ENCODE data around the gene TBC1D1. TPM values are rescaled to one million over a fixed set of nuclear protein-coding genes. Genes with fewer than 3 reads are reported as not detected.

The TBC1D1 gene
- total RNA-seq, 1 donor, result 66.6 TPM

DNA sequence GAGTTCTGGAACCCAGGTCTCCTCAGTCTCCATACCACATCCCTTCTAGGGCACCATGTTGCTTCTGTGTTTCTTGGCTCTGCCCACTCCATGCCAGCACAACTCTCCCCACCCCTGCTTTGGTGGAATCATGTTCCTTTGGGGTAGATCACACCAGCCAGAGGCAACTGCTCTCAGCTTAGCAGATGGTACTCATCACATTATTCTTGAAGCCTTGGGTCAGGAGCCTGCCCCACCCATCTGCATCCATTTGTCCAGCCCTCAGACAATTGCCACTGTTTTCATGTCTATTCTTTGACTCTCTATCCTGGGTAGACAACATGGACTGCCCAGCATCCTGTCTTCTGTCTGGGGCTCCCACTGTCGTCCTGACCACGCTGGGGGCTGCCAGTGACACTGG is 216.9 kb downstream of the TBC1D1 start:
- no peak overlapping the region for H3K4me2 ChIP-seq (ENCODE audit: insufficient read depth, low read length)
- no peaks in the 10 kb centered on the region for H3K27me3 ChIP-seq (ENCODE audit: insufficient read depth, low read length)
- H4K20me1 ChIP-seq (ENCODE audit: insufficient read depth, low read length), result no peaks in the 10 kb centered on the region
- H3K36me3 ChIP-seq (ENCODE audit: insufficient read depth, low read length), result peaks cover 9% of the 10 kb centered on the region
- TF ChIP-seq, protein P1, sequence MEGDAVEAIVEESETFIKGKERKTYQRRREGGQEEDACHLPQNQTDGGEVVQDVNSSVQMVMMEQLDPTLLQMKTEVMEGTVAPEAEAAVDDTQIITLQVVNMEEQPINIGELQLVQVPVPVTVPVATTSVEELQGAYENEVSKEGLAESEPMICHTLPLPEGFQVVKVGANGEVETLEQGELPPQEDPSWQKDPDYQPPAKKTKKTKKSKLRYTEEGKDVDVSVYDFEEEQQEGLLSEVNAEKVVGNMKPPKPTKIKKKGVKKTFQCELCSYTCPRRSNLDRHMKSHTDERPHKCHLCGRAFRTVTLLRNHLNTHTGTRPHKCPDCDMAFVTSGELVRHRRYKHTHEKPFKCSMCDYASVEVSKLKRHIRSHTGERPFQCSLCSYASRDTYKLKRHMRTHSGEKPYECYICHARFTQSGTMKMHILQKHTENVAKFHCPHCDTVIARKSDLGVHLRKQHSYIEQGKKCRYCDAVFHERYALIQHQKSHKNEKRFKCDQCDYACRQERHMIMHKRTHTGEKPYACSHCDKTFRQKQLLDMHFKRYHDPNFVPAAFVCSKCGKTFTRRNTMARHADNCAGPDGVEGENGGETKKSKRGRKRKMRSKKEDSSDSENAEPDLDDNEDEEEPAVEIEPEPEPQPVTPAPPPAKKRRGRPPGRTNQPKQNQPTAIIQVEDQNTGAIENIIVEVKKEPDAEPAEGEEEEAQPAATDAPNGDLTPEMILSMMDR (IDR thresholded peaks at IDR 0.05; ENCODE audit: extremely low read depth, low read depth, low read length), result no peak
- no peaks in the 10 kb centered on the region for H3K9me3 ChIP-seq (ENCODE audit: low read depth, low read length)
- no peaks in the 10 kb centered on the region for H3K79me2 ChIP-seq (ENCODE audit: insufficient read depth, low read length)
- H3K4me3 ChIP-seq (ENCODE audit: insufficient read depth, low read length), result no peak overlapping the region
- no peak overlapping the region for H2AFZ ChIP-seq (ENCODE audit: low read length)
- H3K4me1 ChIP-seq (ENCODE audit: insufficient read depth, low read length), result no peaks in the 10 kb centered on the region
- no peak overlapping the region for H3K27ac ChIP-seq (ENCODE audit: low read depth, low read length)
- DNase-seq (ENCODE audit: insufficient read length, low spot score, missing footprints), result no peak

DNA sequence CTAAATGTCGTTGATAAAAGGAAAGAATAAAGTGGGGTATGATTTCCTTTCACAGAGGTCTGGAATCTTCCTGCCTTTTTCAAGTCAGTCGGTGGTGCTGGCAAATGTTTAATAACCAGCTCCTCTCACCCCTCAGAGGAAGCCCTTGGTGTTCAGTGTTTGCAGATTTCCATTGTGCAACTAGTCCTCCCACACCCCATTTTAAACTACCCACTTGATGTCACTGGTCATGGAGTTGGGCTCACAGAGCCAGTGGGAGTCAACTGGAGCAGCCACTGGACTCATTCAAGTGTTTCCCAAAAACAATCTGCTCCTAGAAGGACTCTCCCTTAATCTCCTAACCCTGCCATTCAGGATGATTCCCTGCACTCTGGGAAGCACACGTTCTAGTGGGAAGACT is 218.5 kb downstream of the TBC1D1 start:
- peaks cover 2% of the 10 kb centered on the region for H3K36me3 ChIP-seq (ENCODE audit: insufficient read depth, low read length)
- H3K79me2 ChIP-seq (ENCODE audit: insufficient read depth, low read length), result no peaks in the 10 kb centered on the region
- no peaks in the 10 kb centered on the region for H3K9me3 ChIP-seq (ENCODE audit: low read depth, low read length)
- H3K4me1 ChIP-seq (ENCODE audit: insufficient read depth, low read length), result no peaks in the 10 kb centered on the region
- TF ChIP-seq, protein P1 (IDR thresholded peaks at IDR 0.05; ENCODE audit: extremely low read depth, low read depth, low read length), result no peak
- no peaks in the 10 kb centered on the region for H3K27me3 ChIP-seq (ENCODE audit: insufficient read depth, low read length)
- H3K4me3 ChIP-seq (ENCODE audit: insufficient read depth, low read length), result no peak overlapping the region
- H2AFZ ChIP-seq (ENCODE audit: low read length), result no peak overlapping the region
- H4K20me1 ChIP-seq (ENCODE audit: insufficient read depth, low read length), result no peaks in the 10 kb centered on the region
- H3K27ac ChIP-seq (ENCODE audit: low read depth, low read length), result no peak overlapping the region
- DNase-seq (ENCODE audit: insufficient read length, low spot score, missing footprints), result no peak
- H3K4me2 ChIP-seq (ENCODE audit: insufficient read depth, low read length), result no peak overlapping the region

DNA sequence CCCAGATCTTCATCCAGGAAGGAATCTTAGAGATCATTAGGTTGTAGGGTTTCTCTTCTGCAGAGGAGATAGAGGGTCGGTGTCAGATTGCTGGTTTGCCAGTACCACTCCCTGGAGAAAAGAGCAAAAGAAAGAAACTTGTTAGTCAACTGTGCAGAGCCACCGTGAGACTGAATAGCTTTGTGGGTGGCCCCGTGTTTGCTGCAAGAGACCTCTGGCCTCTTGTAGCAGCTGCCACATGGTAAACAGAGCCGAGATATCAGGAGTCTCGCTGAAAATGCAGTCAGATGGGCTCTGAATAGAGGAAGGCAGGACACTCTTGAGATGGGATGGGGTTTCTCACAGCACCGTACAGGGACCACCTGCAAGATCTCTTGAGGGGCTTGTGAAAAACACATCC is 219.0 kb downstream of the TBC1D1 start:
- DNase-seq (ENCODE audit: insufficient read length, low spot score, missing footprints), result no peak
- H2AFZ ChIP-seq (ENCODE audit: low read length), result no peak overlapping the region
- H3K27ac ChIP-seq (ENCODE audit: low read depth, low read length), result no peak overlapping the region
- no peaks in the 10 kb centered on the region for H4K20me1 ChIP-seq (ENCODE audit: insufficient read depth, low read length)
- H3K36me3 ChIP-seq (ENCODE audit: insufficient read depth, low read length), result peaks cover 2% of the 10 kb centered on the region
- no peak overlapping the region for H3K4me3 ChIP-seq (ENCODE audit: insufficient read depth, low read length)
- TF ChIP-seq, protein P1 (IDR thresholded peaks at IDR 0.05; ENCODE audit: extremely low read depth, low read depth, low read length), result no peak
- H3K4me1 ChIP-seq (ENCODE audit: insufficient read depth, low read length), result no peaks in the 10 kb centered on the region
- no peak overlapping the region for H3K4me2 ChIP-seq (ENCODE audit: insufficient read depth, low read length)
- H3K27me3 ChIP-seq (ENCODE audit: insufficient read depth, low read length), result no peaks in the 10 kb centered on the region
- H3K79me2 ChIP-seq (ENCODE audit: insufficient read depth, low read length), result no peaks in the 10 kb centered on the region
- H3K9me3 ChIP-seq (ENCODE audit: low read depth, low read length), result no peaks in the 10 kb centered on the region

DNA sequence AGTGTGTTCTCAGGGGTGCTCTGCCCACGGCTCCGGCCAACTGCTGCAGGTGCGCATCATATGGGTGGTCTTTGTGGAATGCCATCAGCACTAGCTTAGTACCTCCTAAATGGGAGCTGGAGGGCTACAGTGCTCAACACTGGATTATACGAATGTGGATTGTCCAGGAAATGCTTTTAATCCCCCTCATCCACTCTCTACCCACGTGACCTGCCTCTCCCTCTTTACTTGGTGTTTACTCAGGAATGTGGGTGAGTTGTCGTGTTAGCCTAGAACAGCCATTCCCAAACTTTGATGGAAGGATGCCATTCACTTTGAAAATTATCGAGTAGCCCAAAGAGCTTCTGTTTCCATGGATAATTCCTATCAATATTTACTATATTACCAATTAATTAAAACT is 220.1 kb downstream of the TBC1D1 start:
- TF ChIP-seq, protein P1 (IDR thresholded peaks at IDR 0.05; ENCODE audit: extremely low read depth, low read depth, low read length), result no peak
- DNase-seq (ENCODE audit: insufficient read length, low spot score, missing footprints), result no peak
- Histone ChIP-seq H3K79me2 (ENCODE audit: insufficient read depth, low read length) (no peaks in the 10 kb centered on the region), H3K9me3 (ENCODE audit: low read depth, low read length) (no peaks in the 10 kb centered on the region), H3K36me3 (ENCODE audit: insufficient read depth, low read length) (peaks cover 2% of the 10 kb centered on the region), H4K20me1 (ENCODE audit: insufficient read depth, low read length) (no peaks in the 10 kb centered on the region), H2AFZ (ENCODE audit: low read length) (no peak overlapping the region), H3K4me3 (ENCODE audit: insufficient read depth, low read length) (no peak overlapping the region), H3K27me3 (ENCODE audit: insufficient read depth, low read length) (no peaks in the 10 kb centered on the region), H3K4me2 (ENCODE audit: insufficient read depth, low read length) (no peak overlapping the region), H3K4me1 (ENCODE audit: insufficient read depth, low read length) (no peaks in the 10 kb centered on the region), H3K27ac (ENCODE audit: low read depth, low read length) (no peak overlapping the region)

Data from osteoblast (primary cell).